Body of pancreas (tissue), 4 donors: ENCODE measurements around the gene NIPAL3. TPM values are rescaled to one million over a fixed set of nuclear protein-coding genes. Genes with fewer than 3 reads are reported as not detected.
"Not testable (repeated sequence)": the region's sequence is repeated elsewhere in the genome, so short reads cannot be mapped to it uniquely, and the experiment has no call there.

ENCODE experiments used
- ATAC-seq: fragments of 150-250 bp; one replicate; pipeline ENCODE4 v1.9.1; 2016
- DNase-seq, 4 donors: peaks; one replicate each; pipeline ENCODE4 v3.0.0-alpha.2; 2019
- H3K27ac ChIP-seq, 4 donors: fragments of 200-600 bp; sonication (generic); 1 replicate in 3 of 4; 2 replicates in 1 of 4; pipeline versions ENCODE4 v1.5.1 to v1.6.1; 2016 to 2019; ENCODE audit warnings: mild to moderate bottlenecking in 1 of 4, mixed read lengths in 1 of 4, moderate library complexity in 1 of 4
- H3K27me3 ChIP-seq, 2 donors: fragments of 200-600 bp; sonication (generic); one replicate each; pipeline ENCODE4 v1.6.0; 2016; ENCODE audit warnings: mild to moderate bottlenecking in 1 of 2
- H3K36me3 ChIP-seq, 2 donors: fragments of 200-600 bp; sonication (generic); replicated peaks in 1 of 2; 2 replicates each; pipeline ENCODE4 v1.5.1; 2016; ENCODE audit warnings: low read depth in 2 of 2; ENCODE audit not compliant: insufficient read depth in 1 of 2
- H3K4me1 ChIP-seq: fragments of 200-600 bp; sonication (generic); one replicate; pipeline ENCODE4 v1.6.0; 2016
- H3K4me3 ChIP-seq, 2 donors: fragments of 200-600 bp; sonication (generic); 1 replicate in 1 of 2; 2 replicates in 1 of 2; pipeline ENCODE4 v1.5.1; 2016 to 2019
- H3K9me3 ChIP-seq, 3 donors: fragments of 200-600 bp; sonication (generic); 1 replicate in 2 of 3; 2 replicates in 1 of 3; pipeline ENCODE4 v1.5.1; 2016
- CTCF ChIP-seq, 7 experiments: fragments of 450-650 bp in 4 of 7; fragments of 200-600 bp in 3 of 7; sonication (generic) in 3 of 7; IDR thresholded peaks; one replicate each; pipeline ENCODE4 v1.5.1; 2016 to 2019; ENCODE audit warnings: antibody characterized with exemption in 7 of 7
- POLR2A ChIP-seq, 3 donors: fragments of 450-650 bp; IDR thresholded peaks; one replicate each; pipeline ENCODE4 v1.6.1; 2016; ENCODE audit warnings: antibody characterized with exemption in 3 of 3, mild to moderate bottlenecking in 2 of 3
- WGBS, 2 donors: methylation state at CpG; one replicate each; pipeline ENCODE4 v1.1.5; 2017; 5-methylcytosine and 5-hydroxymethylcytosine counted together
- intact Hi-C: fragments of 100-400 bp; cut with DNase I; formaldehyde crosslinking; loops from one replicate; pipeline ENCODE4 v1.15.1; 2023
- total RNA-seq, 2 donors: library from RNA; depleted of rRNA; stranded (reverse); fragments of >200 nt; gene quantifications; one replicate each; pipeline ENCODE4 v1.1.0, GENCODE V29; 2016

Gene NIPAL3
- total RNA-seq, 2 donors from 2014 or later: 36.8 to 65.9 TPM

GRCh38 chr1:24486331-24487065, 70.9 kb downstream of the NIPAL3 start:
- TF ChIP-seq CTCF (IDR thresholded peaks at IDR 0.05) (no peak), POLR2A (IDR thresholded peaks at IDR 0.05) (no peak)
- Histone ChIP-seq H3K4me1 (no peaks in the 10 kb centered on the region), H3K27ac (no peak overlapping the region), H3K27me3 (no peaks in the 10 kb centered on the region), H3K9me3 (no peaks in the 10 kb centered on the region), H3K4me3 (no peak overlapping the region), H3K36me3 (no peaks in the 10 kb centered on the region)
- intact Hi-C loops: no loop called here
- ATAC-seq: no peak
- no peak for DNase-seq
- 86 to 92% methylated on average over 7 of the region's 7 CpGs for WGBS, 2 donors

GRCh38 chr1:24487455-24487854, 71.9 kb downstream of the NIPAL3 start:
- H3K36me3 ChIP-seq: no peaks in the 10 kb centered on the region
- WGBS, 2 donors: 90 to 95% methylated on average over 9 of the region's 9 CpGs
- intact Hi-C loops: no loop called here
- no peak overlapping the region for H3K4me3 ChIP-seq
- no peak overlapping the region for H3K27ac ChIP-seq
- H3K27me3 ChIP-seq: no peaks in the 10 kb centered on the region
- no peak for TF ChIP-seq CTCF (IDR thresholded peaks at IDR 0.05)
- no peak for TF ChIP-seq POLR2A (IDR thresholded peaks at IDR 0.05)
- ATAC-seq (no peak), DNase-seq (no peak)
- no peaks in the 10 kb centered on the region for H3K4me1 ChIP-seq
- no peaks in the 10 kb centered on the region for H3K9me3 ChIP-seq

GRCh38 chr1:24488159-24488558, 72.6 kb downstream of the NIPAL3 start:
- H3K27me3 ChIP-seq, H3K27ac ChIP-seq, H3K4me3 ChIP-seq, intact Hi-C loops, H3K4me1 ChIP-seq, H3K36me3 ChIP-seq, ATAC-seq, H3K9me3 ChIP-seq, DNase-seq: not testable (repeated sequence)
- WGBS, 2 donors: 89 to 95% methylated on average over 7 of the region's 7 CpGs

GRCh38 chr1:24489674-24490073, 74.1 kb downstream of the NIPAL3 start:
- TF ChIP-seq POLR2A (IDR thresholded peaks at IDR 0.05) (no peak), CTCF (IDR thresholded peaks at IDR 0.05) (no peak)
- 89 to 98% methylated on average over 3 to 11 of the region's 13 CpGs for WGBS, 2 donors
- no peaks in the 10 kb centered on the region for H3K27me3 ChIP-seq

GRCh38 chr1:24490101-24490781, 74.6 kb downstream of the NIPAL3 start:
- H3K27me3 ChIP-seq: no peaks in the 10 kb centered on the region
- no peaks in the 10 kb centered on the region for H3K4me1 ChIP-seq
- 96 to 97% methylated on average over 5 to 14 of the region's 18 CpGs for WGBS, 2 donors
- H3K4me3 ChIP-seq: no peak overlapping the region
- DNase-seq (no peak), ATAC-seq (no peak)
- no peak for TF ChIP-seq CTCF (IDR thresholded peaks at IDR 0.05)
- no peak for TF ChIP-seq POLR2A (IDR thresholded peaks at IDR 0.05)
- intact Hi-C loops: no loop called here
- no peaks in the 10 kb centered on the region for H3K36me3 ChIP-seq
- H3K27ac ChIP-seq: no peak overlapping the region
- no peaks in the 10 kb centered on the region for H3K9me3 ChIP-seq

More at GRCh38 chr1:24489674-24490073, 74.1 kb downstream of the NIPAL3 start:
- Histone ChIP-seq H3K9me3 (no peaks in the 10 kb centered on the region), H3K4me3 (no peak overlapping the region), H3K27ac (no peak overlapping the region), H3K36me3 (no peaks in the 10 kb centered on the region), H3K4me1 (no peaks in the 10 kb centered on the region)
- DNase-seq (no peak), ATAC-seq (no peak)
- intact Hi-C loops: no loop called here
